GM18498 (cell line): Measurements from ENCODE around the gene OR8B8.
"Not testable (repeated sequence)": the region's sequence is repeated elsewhere in the genome, so short reads cannot be mapped to it uniquely, and the experiment has no call there.

Experiments
- ATAC-seq: cut with Tn5 transposase; IDR thresholded peaks from one replicate; pipeline ENCODE4 v1.9.1; 2021; ENCODE audit warnings: mild to moderate bottlenecking, moderate library complexity; ENCODE audit not compliant: unreplicated experiment

Gene OR8B8

GRCh38 chr11:124445646-124446150, at the start of gene OR8B8:
TSS of gene OR8B8 (minus strand) at chr11:124445696. CDS start at chr11:124441085, 4,611 bp downstream.
- no peak for ATAC-seq

- ATAC-seq: no peak
These were observed 47.6 kb upstream of the OR8B8 start for GRCh38 chr11:124493016-124493655.

GRCh38 chr11:124483422-124483821, 37.9 kb upstream of the OR8B8 start:
- ATAC-seq: no peak

- no peak for ATAC-seq
These were observed 37.1 kb upstream of the OR8B8 start for GRCh38 chr11:124482362-124483147.

GRCh38 chr11:124481365-124482323, 36.1 kb upstream of the OR8B8 start:
- ATAC-seq: peak; percentile 73

GRCh38 chr11:124479561-124479960, 34.1 kb upstream of the OR8B8 start:
- ATAC-seq: no peak

- ATAC-seq: no peak
These were observed 29.8 kb upstream of the OR8B8 start for GRCh38 chr11:124475265-124475664.

GRCh38 chr11:124474779-124475178, 29.3 kb upstream of the OR8B8 start:
- no peak for ATAC-seq

- ATAC-seq: no peak
These were observed 28.6 kb upstream of the OR8B8 start for GRCh38 chr11:124474079-124474478.

- ATAC-seq: no peak
These were observed 28.0 kb upstream of the OR8B8 start for GRCh38 chr11:124473476-124473875.

- ATAC-seq: no peak
These were observed 25.2 kb upstream of the OR8B8 start for GRCh38 chr11:124470561-124471227.

- no peak for ATAC-seq
These were observed 22.0 kb upstream of the OR8B8 start for GRCh38 chr11:124467381-124467927.

GRCh38 chr11:124465368-124465767, 19.9 kb upstream of the OR8B8 start:
- no peak for ATAC-seq

- no peak for ATAC-seq
These were observed 18.5 kb upstream of the OR8B8 start for GRCh38 chr11:124463990-124464389.

- no peak for ATAC-seq
These were observed 17.8 kb upstream of the OR8B8 start for GRCh38 chr11:124463324-124463723.

GRCh38 chr11:124460459-124460858, 15.0 kb upstream of the OR8B8 start:
- no peak for ATAC-seq

- ATAC-seq: not testable (repeated sequence)
These were observed 13.9 kb upstream of the OR8B8 start for GRCh38 chr11:124459379-124459778.

- ATAC-seq: no peak
These were observed 9.1 kb upstream of the OR8B8 start for GRCh38 chr11:124454552-124454951.

GRCh38 chr11:124446916-124447315, 1.4 kb upstream of the OR8B8 start:
- no peak for ATAC-seq

- no peak for ATAC-seq
These were observed 2.6 kb downstream of the OR8B8 start for GRCh38 chr11:124442847-124443246.
